Hair follicle dermal papilla cell (primary cell): Measurements from ENCODE around the gene LDHAL6A. TPM values are rescaled to one million over a fixed set of nuclear protein-coding genes. Genes with fewer than 3 reads are reported as not detected.

ENCODE experiments used
- total RNA-seq: library from RNA; depleted of rRNA; stranded (reverse); fragments of >200 nt; gene quantifications from 2 replicates; pipeline ENCODE4 v1.2.3, GENCODE V29; 2012

The LDHAL6A gene
- not detected in 2 replicates for total RNA-seq

GRCh38 chr11:18455686-18456372, at the start of gene LDHAL6A:
LDHAL6A (plus strand) TSS chr11:18455856; CDS start chr11:18456681, 825 bp downstream.

GRCh38 chr11:18526521-18527296, 71.1 kb downstream of the LDHAL6A start, which contains the start of gene TSG101:
TSG101 (minus strand) TSS chr11:18526942; CDS start chr11:18526816, 126 bp downstream.

Other genes with a start within 250 kb of the LDHAL6A start
- not detected in 2 replicates for gene SAA4, start 219.1 kb upstream of the LDHAL6A start, total RNA-seq
- not detected in 2 replicates for gene SAA2, start 207.2 kb upstream of the LDHAL6A start, total RNA-seq
- not detected in 2 replicates for gene SAA1, start 189.6 kb upstream of the LDHAL6A start, total RNA-seq
- 42.3 and 49.2 TPM in 2 replicates for gene HPS5, start 133.7 kb upstream of the LDHAL6A start, total RNA-seq
- 109 and 116 TPM in 2 replicates for gene GTF2H1, start 133.3 kb upstream of the LDHAL6A start, total RNA-seq
- 1,015 and 1,209 TPM in 2 replicates for gene LDHA, start 61.3 kb upstream of the LDHAL6A start, total RNA-seq
- gene LDHC, start 43.5 kb upstream of the LDHAL6A start, total RNA-seq, result 0.16 TPM in 1 of 2 replicates, not detected in the other
- gene TSG101, start 71.1 kb downstream of the LDHAL6A start, total RNA-seq, result 72.9 and 88.6 TPM in 2 replicates
- gene UEVLD, start 132.9 kb downstream of the LDHAL6A start, total RNA-seq, result 23.4 and 29.0 TPM in 2 replicates
- gene MISFA, start 143.9 kb downstream of the LDHAL6A start, total RNA-seq, result 0.36 and 0.97 TPM in 2 replicates
- 23.6 and 36.8 TPM in 2 replicates for gene SPTY2D1, start 178.5 kb downstream of the LDHAL6A start, total RNA-seq
- gene TMEM86A, start 242.9 kb downstream of the LDHAL6A start, total RNA-seq, result 1.5 and 1.9 TPM in 2 replicates